A673 (cell line): Measurements from ENCODE around the gene HDHD3.

Source experiments
- CTCF ChIP-seq: fragments of 300-800, 200-600 bp; sonication (generic); conservative IDR thresholded peaks from 2 replicates; pipeline ENCODE4 v1.5.1; 2017; ENCODE audit warnings: low read depth, mild to moderate bottlenecking, antibody characterized with exemption, low read length, moderate library complexity, mixed read lengths
- EZH2 ChIP-seq: fragments of 200-600 bp; sonication (generic); IDR thresholded peaks from 2 replicates; pipeline ENCODE4 v1.6.1; 2017; ENCODE audit warnings: borderline replicate concordance, low read depth, mild to moderate bottlenecking, mixed read lengths, antibody characterized with exemption, low read length; ENCODE audit not compliant: poor library complexity, severe bottlenecking

GRCh38 chr9:113360242-113360842 lies 16.4 kb downstream of the HDHD3 start:
- TF ChIP-seq CTCF (no peak), EZH2 (no peak)
